Bronchial epithelial cell (primary cell): ENCODE measurements around the gene GLOD5. TPM values are rescaled to one million over a fixed set of nuclear protein-coding genes. Genes with fewer than 3 reads are reported as not detected.

ENCODE experiments used
- DNase-seq: peaks from one replicate; pipeline ENCODE4 v3.0.0-alpha.2; 2010; ENCODE audit warnings: low read depth
- FAIRE-seq: peaks from 2 replicates; lab custom pipeline; 2011; peaks lifted over from hg19 to GRCh38; lab: Jason Lieb, UNC
- H3K27me3 ChIP-seq: 2 replicates; pipeline ENCODE4 v1.5.1; 2011; ENCODE audit warnings: low read length; ENCODE audit not compliant: control insufficient read depth, insufficient read depth
- H3K36me3 ChIP-seq: 2 replicates; pipeline ENCODE4 v1.5.1; 2011; ENCODE audit warnings: low read length; ENCODE audit not compliant: control insufficient read depth, insufficient read depth
- H3K4me3 ChIP-seq: 2 replicates; pipeline ENCODE4 v1.5.1; 2011; ENCODE audit warnings: mild to moderate bottlenecking, low read depth, low read length, control low read depth
- total RNA-seq: library from RNA; depleted of rRNA; stranded (reverse); fragments of >200 nt; gene quantifications from 2 replicates; pipeline ENCODE4 v1.2.1, GENCODE V29; 2014
- TF ChIP-seq, protein P1 (sequence below): IDR thresholded peaks from 2 replicates; pipeline ENCODE4 v1.5.1; 2011; ENCODE audit warnings: mild to moderate bottlenecking, moderate library complexity, low read length, control low read depth, inconsistent platforms; ENCODE audit not compliant: insufficient read depth, severe bottlenecking

GLOD5 gene
- total RNA-seq, 1 donor from 2014 or later: not detected

DNA sequence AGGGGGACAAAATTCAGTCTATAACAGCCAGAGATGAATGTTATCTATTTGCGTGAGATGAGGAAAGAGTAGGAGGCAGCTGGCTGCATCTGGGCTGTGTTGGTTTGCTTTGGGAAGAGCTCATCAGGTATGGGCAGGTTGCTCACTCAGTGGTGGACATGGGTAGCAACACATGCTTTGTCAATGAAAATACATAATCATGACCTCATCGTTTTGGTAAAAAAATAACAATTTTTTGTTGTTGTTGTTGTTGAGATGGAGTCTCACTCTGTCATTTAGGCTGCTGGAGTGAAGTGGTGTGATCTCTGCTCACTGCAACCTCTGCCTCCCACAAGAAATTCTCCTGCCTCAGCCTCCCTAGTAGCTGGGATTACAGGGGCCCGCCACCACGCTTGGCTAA is 16.3 kb upstream of the GLOD5 start:
- H3K36me3 ChIP-seq: no peaks in the 10 kb centered on the region
- TF ChIP-seq, protein P1, sequence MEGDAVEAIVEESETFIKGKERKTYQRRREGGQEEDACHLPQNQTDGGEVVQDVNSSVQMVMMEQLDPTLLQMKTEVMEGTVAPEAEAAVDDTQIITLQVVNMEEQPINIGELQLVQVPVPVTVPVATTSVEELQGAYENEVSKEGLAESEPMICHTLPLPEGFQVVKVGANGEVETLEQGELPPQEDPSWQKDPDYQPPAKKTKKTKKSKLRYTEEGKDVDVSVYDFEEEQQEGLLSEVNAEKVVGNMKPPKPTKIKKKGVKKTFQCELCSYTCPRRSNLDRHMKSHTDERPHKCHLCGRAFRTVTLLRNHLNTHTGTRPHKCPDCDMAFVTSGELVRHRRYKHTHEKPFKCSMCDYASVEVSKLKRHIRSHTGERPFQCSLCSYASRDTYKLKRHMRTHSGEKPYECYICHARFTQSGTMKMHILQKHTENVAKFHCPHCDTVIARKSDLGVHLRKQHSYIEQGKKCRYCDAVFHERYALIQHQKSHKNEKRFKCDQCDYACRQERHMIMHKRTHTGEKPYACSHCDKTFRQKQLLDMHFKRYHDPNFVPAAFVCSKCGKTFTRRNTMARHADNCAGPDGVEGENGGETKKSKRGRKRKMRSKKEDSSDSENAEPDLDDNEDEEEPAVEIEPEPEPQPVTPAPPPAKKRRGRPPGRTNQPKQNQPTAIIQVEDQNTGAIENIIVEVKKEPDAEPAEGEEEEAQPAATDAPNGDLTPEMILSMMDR: no peak
- FAIRE-seq: no peak
- H3K4me3 ChIP-seq: no peak overlapping the region
- no peaks in the 10 kb centered on the region for H3K27me3 ChIP-seq
- DNase-seq: no peak

DNA sequence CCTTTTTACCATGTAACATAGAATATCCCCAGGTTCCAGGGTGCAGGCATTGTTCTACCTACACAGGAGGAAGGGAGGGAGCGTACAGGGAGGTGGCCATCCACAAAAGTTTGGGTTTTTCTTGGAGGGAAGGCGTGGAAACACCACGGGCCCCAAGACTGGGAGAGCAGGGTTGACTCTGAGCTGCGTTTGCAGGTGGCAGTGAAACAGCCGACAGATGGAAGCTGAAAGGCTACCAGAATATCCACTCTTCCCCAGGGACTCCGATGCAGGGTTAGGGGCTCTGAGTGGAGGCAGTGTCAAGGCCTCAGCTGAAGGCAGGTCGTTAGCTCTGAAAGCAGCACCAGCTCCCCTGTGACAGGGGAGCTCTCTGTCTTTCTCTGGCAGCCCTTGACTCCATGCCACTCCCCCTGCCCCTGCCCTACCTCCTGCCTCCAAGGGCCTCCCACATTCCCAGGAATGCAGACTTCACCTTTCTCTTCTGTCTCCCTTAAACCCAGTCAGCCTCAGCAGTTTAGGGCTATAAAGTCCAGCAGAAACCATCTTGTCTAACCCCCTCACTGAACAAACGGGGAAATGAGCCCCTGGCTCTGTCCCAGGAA is 14.0 kb upstream of the GLOD5 start:
- Histone ChIP-seq H3K36me3 (no peaks in the 10 kb centered on the region), H3K4me3 (no peak overlapping the region), H3K27me3 (no peaks in the 10 kb centered on the region)
- TF ChIP-seq, protein P1: no peak
- FAIRE-seq (no peak), DNase-seq (no peak)

DNA sequence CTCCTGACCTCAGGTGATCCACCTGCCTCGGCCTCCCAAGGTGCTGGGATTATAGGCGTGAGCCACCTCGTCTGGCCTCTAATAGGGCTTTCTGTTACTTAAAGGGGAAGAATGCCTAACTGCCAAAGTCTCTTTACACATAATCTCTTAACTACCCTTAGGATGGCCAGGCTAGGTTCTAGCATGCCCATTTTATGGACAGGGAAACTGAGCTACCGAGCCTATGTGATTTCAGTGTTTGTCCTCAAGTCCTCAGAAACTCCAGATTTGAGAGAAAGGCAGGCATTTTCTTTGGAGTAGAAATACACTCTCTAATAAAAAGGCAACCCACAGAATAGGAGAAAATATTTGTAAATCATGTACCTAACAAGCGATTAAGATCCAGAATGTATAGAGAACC is 12.4 kb upstream of the GLOD5 start:
- H3K36me3 ChIP-seq: no peaks in the 10 kb centered on the region
- FAIRE-seq (no peak), DNase-seq (no peak)
- H3K4me3 ChIP-seq: no peak overlapping the region
- H3K27me3 ChIP-seq: no peaks in the 10 kb centered on the region
- TF ChIP-seq, protein P1: no peak

DNA sequence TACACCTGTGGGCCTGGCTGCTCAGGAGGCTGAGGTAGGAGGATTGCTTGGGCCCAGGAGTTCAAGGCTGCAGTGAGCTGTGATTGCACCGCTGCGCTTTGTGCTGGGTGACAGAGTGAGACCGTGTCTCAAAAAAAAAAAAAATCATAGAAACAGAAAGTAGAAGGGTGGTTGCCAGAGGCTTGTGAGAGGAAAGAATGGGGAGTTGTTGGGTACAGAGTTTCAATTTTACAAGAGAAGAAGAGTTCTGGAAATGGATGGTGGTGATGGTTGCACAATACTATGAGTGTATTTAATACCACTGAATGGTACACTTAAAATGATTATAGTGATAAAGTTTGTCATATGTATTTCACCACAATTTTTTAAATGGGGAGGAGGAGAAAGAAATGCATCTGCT is 10.2 kb upstream of the GLOD5 start:
- no peaks in the 10 kb centered on the region for H3K27me3 ChIP-seq
- TF ChIP-seq, protein P1: no peak
- no peaks in the 10 kb centered on the region for H3K36me3 ChIP-seq
- DNase-seq: no peak
- no peak overlapping the region for H3K4me3 ChIP-seq
- FAIRE-seq: no peak

DNA sequence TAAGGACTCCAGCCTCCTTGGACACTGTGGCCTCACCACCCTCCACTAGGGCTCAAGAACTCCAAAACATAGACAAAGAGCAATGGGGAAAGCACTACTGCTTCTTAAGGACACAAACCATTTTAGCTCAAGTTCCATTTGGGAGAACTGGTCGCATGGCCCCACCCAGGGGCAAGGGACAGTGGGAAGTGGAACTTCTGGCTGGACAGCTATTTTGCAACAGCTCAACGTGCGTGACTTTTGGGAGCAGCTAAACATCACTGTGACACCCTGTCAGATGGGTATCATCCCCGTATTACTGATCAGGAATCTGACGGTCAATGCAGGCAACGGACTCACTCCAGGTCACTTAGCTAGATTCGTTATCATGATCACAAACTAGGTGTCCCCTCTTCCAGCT is 9.0 kb upstream of the GLOD5 start:
- Histone ChIP-seq H3K4me3 (no peak overlapping the region), H3K36me3 (no peaks in the 10 kb centered on the region), H3K27me3 (no peaks in the 10 kb centered on the region)
- FAIRE-seq (no peak), DNase-seq (no peak)
- TF ChIP-seq, protein P1: no peak

DNA sequence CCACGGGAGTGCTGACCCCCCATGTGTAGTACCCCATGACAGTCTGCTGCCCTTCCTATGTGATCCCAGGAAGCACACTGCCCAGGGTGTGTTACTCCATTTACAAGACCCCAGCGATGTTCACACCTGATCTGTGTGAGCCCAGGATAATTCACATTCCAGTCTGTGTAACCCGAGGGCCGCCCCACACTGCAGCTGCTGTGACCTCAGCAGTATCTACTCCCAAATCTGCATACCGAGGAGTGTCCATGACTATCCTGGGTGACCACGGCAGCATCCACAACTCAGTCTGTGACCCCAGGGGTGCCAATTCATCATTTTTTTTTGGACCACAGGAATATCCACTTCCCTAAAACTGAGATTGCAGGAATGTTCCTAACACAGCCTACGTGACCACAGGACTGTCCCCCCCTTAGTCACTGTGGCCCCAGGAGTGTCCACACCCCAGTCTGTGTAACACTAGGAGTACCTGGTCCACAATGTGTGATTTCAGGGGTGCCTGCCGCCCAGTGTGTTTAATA is 7.8 kb upstream of the GLOD5 start:
- no peaks in the 10 kb centered on the region for H3K27me3 ChIP-seq
- TF ChIP-seq, protein P1: no peak
- H3K36me3 ChIP-seq: no peaks in the 10 kb centered on the region
- FAIRE-seq (no peak), DNase-seq (no peak)
- H3K4me3 ChIP-seq: no peak overlapping the region
